ENCODE data around the gene LYST.

Gene LYST

GRCh38 chr1:235883261-235883927, 16.7 kb upstream of the LYST start:
- DNase-seq, result peak; percentile 28 to 87

- DNase-seq, result no peak
Observed at GRCh38 chr1:235882816-235883215, 16.1 kb upstream of the LYST start.

GRCh38 chr1:235881930-235882700, 15.4 kb upstream of the LYST start:
- no peak for DNase-seq

GRCh38 chr1:235878082-235878811, 11.5 kb upstream of the LYST start:
- peak in 1 of 2 experiments; percentile 23 for DNase-seq

GRCh38 chr1:235876402-235876841, 9.7 kb upstream of the LYST start:
- no peak for DNase-seq

- no peak for DNase-seq
Observed at GRCh38 chr1:235875036-235875597, 8.4 kb upstream of the LYST start.

- no peak for DNase-seq
Observed at GRCh38 chr1:235874261-235874660, 7.6 kb upstream of the LYST start.

- DNase-seq, result no peak
Observed at GRCh38 chr1:235873571-235873970, 6.9 kb upstream of the LYST start.

GRCh38 chr1:235873045-235873444, 6.3 kb upstream of the LYST start:
- DNase-seq, result no peak

GRCh38 chr1:235872270-235872669, 5.6 kb upstream of the LYST start:
- no peak for DNase-seq

- no peak for DNase-seq
Observed at GRCh38 chr1:235867903-235868469, 1.3 kb upstream of the LYST start.

- peak; percentile 81 to 90 for DNase-seq
Observed at GRCh38 chr1:235866913-235867845, 473 bp upstream of the LYST start.

GRCh38 chr1:235865565-235866204, 1.0 kb downstream of the LYST start:
- no peak for DNase-seq

- no peak for DNase-seq
Observed at GRCh38 chr1:235864931-235865525, 1.7 kb downstream of the LYST start.

- DNase-seq, result no peak
Observed at GRCh38 chr1:235864469-235864868, 2.2 kb downstream of the LYST start.

GRCh38 chr1:235863699-235864093, 3.0 kb downstream of the LYST start:
- no peak for DNase-seq

- DNase-seq, result no peak
Observed at GRCh38 chr1:235861857-235862256, 4.8 kb downstream of the LYST start.

- DNase-seq, result no peak
Observed at GRCh38 chr1:235860829-235861228, 5.9 kb downstream of the LYST start.

GRCh38 chr1:235859789-235860188, 6.9 kb downstream of the LYST start:
- DNase-seq, result no peak

GRCh38 chr1:235858766-235859165, 7.9 kb downstream of the LYST start:
- no peak for DNase-seq

- no peak for DNase-seq
Observed at GRCh38 chr1:235857756-235858155, 8.9 kb downstream of the LYST start.

All from cerebellar nuclear complex (tissue), 1 donor.